ENCODE results near the gene GSTP1.
"Not testable (repeated sequence)": the region's sequence is repeated elsewhere in the genome, so short reads cannot be mapped to it uniquely, and the experiment has no call there.

GSTP1 gene

DNA sequence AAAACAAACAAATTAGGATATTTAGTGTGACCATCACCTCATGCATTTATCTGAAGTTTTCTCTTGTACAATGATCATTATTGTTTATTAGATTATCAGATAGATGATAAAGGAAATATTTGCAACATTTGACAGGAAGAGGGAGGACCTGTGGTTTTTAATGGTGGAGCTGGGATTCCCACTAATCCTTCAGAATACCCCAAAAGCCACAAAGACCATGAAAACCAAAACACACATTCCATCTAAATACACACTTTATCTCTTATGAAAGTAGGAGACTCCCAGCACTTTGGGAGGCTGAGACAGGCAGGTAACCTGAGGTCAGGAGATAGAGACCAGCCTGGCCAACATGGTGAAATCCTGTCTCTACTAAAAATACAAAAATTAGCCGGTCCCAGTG, 15.5 kb downstream of the GSTP1 start:
- no peak for DNase-seq

GRCh38 chr11:67600324-67601029, 16.9 kb downstream of the GSTP1 start:
- no peak for DNase-seq

DNA sequence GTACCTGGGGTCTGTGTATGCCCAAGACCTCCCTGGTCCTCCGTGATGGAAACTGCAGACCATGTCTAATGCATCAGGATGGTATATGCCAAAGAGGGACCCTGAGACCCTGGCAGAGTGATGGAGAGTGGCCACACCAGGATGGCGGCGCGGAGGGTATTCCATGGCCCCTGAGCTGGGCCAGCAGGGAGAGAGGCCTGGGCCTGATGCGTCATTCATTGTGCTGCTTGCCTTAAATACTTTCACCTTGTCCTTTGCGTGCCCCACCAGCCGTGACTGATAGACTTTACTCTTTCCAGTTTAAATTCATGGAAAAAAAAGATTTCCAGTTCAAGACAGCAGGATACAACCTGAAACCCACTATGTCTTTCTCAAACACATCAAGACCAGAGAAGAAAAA, 17.5 kb downstream of the GSTP1 start:
- no peak for DNase-seq

DNA sequence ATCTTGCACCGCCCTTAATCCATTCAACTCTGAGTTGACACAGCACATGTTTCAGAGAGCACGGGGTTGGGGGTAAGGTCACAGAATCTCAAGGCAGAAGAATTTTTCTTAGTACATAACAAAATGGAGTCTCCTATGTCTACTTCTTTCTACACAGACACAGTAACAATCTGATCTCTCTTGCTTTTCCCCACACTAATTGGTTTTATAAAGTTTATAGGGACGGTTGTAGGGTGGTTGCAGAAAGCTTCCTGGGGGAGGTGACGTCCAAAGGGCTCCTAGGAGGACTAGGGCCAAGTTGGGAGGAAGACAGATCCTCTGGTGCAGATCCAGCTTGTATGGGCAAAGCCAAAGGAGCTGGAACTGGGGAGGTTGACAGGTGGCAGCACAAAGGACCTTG, 20.5 kb downstream of the GSTP1 start:
- DNase-seq: not testable (repeated sequence)

GRCh38 chr11:67604815-67605214, 21.2 kb downstream of the GSTP1 start:
- no peak for DNase-seq

DNA sequence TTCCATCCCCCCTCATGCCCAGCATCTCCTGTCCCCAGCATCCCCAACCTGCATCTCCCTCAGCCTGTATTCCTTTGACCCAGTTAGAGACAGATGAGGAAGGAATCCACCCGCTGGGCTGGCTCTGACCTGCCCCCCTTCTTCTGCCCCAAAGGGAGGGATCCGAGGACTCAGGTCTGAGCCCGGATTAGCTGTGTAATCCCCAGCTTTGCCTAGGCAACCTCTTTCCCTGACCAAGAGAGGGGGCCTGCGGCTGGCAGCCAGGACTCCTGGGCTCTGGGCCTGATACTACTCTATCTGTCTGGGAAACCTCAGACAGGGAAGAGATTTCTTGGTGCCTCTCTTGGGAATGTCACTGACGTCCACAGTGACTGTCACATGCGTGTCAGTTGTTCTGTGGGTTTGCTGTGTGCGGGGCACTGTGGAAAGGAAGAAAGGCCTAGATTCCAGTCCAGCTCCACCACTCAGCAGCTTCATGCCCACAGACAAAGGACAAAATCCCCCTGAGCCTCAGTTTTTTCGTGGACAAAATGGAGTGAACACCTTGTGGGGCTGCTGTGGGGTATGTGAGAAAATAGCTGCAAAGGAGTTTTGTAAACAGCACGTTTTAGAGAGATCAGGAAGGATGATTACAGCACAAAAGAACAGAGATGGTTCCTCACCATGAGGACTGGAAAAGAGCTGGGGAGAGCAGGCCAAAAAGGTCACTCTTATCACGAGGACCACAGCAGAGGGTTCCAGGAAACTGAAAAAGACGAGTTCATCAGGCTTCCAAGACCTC, 21.8 kb downstream of the GSTP1 start:
- no peak for DNase-seq

DNA sequence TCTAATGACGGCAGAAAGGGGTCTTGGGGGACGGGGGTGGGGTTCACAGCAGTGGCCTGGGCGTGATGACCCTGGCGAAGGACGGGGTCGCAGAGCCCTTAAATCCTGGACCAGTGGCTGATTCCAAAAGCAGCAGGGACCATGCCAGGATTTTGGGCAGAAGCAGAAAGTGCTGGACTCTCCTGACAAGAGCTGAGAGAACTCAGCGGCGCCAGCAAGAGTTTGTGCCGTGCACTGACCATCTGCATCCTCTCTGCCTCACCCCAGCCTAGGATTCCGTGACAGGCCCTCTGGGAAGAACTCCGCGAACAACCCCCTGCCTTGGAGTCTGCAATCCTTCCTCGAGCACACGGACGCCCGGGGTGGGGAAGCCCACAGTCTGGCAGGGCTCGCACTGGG, 22.5 kb downstream of the GSTP1 start:
- no peak for DNase-seq

DNA sequence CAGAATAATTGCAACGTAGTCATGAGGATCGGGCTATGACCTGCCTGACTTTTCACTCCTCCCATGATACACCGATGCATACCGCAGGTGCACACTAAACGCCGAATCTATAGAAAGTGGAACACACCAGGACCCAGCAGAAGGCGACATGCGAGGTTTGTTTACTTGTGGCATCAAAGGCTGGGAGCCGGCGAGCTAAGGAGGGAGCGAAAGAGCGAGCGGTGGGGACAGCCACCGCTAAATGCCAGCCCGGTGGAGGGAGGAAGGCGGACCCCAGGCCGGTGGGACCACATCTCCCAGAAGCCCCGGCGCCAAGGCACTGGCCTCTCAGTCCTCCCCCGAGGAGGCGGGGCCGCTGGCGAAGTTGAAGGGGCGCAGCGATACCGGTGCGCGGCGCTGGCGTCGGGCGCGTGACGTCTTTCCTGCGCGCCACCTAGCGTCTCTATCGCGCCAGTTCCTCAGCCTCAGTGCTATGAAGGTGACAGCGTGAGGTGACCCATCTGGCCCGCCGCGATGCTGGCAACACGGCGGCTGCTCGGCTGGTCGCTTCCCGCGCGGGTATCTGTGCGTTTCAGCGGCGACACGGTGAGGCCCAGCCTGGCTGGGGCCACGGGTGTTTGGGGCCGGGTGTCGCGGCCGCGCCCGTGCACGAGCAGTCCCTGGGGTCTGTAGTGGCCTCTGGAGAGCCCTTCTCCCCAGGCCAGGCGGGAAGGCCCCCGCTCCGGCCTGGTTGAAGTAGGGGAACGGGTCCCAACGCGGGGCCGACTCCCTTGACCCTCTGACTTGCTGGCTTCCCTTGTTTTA, 23.1 kb downstream of the GSTP1 start, which contains the start of gene NDUFV1:
Gene NDUFV1 (plus strand): TSS at position 445 of the 804 bp plus-strand sequence. CDS start 69 bp downstream, at position 514.
- DNase-seq: peak; percentile 95

- DNase-seq: no peak
Observed at GRCh38 chr11:67607507-67607906, 23.9 kb downstream of the GSTP1 start.

GRCh38 chr11:67608486-67608885, 24.9 kb downstream of the GSTP1 start:
- DNase-seq: no peak

DNA sequence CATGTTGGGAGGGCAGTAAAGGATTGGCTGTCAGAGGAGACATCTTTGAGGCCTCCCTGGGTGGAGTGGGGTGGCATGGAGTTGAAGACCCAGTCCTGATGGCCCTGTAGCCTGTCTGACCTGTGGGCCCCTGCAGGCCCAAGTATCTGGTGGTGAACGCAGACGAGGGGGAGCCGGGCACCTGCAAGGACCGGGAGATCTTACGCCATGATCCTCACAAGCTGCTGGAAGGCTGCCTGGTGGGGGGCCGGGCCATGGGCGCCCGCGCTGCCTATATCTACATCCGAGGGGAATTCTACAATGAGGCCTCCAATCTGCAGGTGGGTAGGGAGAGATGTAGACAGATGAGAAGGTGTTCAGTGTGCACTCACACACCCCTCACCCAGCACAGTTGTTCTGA, 25.7 kb downstream of the GSTP1 start:
- no peak for DNase-seq

GRCh38 chr11:67610302-67610868, 26.8 kb downstream of the GSTP1 start:
- DNase-seq: no peak

DNA sequence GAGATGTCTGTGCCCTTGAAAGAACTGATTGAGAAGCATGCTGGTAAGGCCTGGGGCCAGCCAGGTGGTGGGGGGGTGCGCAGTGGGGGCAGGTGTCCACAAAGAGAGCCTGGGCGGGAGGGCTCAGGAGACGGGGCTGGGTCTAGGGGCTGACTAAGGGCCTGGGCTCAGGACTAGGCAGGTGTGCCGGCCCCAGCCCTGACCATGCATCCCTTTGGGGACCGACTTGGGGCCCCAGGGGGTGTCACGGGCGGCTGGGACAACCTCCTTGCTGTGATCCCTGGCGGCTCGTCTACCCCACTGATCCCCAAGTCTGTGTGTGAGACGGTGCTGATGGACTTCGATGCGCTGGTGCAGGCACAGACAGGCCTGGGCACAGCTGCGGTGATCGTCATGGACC, 27.6 kb downstream of the GSTP1 start:
- no peak for DNase-seq

GRCh38 chr11:67611704-67612587, 28.3 kb downstream of the GSTP1 start:
- DNase-seq: no peak

DNA sequence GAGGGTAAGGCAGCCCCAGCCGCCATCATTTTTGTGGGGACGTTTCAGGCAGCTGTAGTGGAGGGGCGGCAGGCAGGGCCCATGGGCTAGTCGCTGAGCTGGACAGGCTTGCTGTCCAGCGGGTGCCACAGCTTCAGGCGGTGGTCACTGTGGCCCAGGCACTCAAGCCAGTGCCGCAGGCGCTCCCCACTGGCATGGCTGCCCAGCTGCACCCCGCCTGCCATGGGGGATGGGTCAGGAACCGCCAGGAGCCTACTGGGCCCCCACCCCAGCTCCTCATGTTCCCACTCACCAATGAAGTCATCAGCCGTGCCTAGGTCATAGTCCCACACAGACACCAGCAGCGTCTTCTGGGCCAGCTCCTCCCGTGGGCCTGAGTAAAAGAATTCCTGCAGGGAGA, 29.1 kb downstream of the GSTP1 start:
- DNase-seq: no peak

GRCh38 chr11:67613313-67613959, 29.8 kb downstream of the GSTP1 start:
- DNase-seq: no peak

DNA sequence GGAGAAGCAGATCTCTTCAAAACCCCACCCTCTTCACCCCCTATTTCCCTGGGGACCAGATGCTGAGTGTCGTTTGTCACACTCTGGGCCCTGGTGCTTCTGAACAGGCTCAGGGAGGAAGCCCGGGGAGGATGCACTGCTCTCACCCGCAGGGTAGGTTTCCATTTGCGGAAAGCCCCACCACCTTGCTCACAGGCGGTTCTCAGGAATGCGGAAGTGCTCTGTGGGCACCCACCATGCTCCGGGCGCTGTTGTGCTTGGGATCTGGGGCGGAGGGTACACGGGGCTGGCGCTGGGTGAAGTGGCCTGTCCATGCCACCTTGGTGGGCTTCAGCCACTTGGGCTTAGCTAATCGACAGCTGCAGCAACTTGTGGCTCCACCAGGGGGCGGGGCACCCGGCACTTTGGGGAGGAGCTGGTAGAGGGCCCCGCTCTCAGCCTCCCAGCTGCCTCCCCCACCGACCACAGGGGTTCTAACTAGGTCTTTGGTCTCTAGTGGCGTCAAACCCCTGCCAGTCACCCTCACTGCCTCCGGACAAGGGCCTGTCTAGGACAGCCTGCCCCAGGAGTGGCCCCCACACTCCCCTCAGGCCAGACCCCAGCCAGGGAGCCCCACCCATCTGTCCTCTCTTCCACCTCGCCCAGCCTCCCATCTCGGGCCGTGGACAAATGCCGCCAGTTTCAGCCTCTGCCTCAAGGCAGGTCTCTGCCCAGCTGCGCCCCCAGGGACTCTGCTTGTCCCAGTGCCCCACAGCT, 30.5 kb downstream of the GSTP1 start:
- DNase-seq: peak; percentile 68

DNA sequence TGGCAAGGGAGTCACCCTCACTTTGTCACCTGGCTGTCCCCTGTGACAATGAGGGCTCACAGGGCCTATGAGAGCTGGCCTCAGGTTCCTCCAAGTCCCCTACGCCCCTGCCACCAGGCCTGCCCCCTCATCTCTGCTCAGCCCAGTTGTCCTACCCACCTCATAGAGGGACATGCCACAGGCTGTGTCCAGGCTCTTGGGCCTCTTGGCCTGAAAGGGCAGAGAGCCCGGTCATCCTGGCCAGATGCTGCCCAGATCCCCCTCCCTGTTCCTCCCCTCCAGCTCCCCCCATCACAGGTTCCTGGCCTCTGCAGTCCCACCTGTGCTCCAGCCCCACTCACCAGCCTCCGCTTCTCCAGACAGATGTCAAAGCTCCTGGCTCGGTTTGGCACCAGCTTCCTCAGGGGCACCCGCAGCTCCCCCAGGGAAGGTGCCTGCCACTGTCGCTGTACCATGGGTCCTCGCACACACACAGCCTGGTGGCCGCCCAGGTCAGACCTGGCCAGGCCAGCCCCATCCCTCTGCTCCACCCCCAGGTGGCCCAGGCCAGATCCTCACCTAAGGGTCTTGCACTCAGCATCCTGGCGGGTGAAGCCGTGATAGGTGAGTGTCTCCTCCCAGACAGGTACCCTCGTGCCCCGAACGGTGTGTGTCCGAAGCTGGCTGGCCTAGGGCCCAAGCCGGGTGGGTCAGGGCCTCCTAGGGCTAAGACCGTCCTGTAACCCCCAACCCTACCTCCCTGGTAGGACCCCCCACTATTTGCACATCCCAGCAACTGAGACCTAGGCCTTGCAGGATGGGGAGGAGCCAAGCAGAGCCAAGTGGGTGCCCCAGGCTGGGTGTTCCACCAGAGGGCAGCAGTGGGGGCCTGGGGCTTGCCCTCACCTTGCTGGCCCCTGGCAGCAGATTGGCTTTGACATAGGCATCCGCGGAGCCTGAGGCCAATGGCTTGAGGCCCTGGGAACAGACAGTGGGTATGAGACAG, 31.4 kb downstream of the GSTP1 start:
- peak; percentile 72 to 73 for DNase-seq

DNA sequence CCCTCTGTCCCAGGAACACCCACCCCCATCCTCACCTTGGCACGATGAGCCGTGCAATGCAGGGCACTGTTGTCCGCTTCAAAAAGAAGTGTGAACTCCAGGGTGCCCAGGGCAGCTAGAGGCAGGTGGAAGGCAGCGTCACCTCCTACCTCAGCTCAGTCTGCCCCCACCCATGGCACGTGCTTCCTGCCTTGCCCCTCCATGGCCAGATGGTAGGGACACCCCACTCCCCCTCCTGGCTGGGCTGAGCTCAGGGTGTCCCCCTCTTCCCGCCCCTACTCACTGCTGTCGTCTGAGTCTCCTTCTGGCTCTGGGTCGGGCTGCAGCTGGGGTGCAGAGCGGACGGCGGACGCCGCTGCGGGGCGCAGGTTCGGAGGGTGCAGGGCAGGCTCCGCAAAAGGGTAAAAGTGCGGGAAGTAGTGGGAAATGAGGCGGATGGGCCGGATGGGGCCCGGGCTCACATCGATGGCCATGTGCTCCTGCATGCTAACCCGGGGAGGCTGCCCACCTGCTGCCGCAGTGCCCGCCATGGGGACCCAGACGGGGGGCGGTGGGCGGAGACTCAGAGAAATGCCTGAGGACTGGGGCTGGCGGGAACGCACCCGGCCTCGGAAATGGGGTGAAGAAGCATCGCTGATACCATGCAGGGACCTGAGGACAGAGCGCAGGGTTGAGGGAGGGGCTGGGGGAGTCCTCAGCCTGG, 32.3 kb downstream of the GSTP1 start:
- no peak for DNase-seq
